CD4-positive, alpha-beta T cell treated with Interleukin-1 beta for 1 hour (primary cell): ENCODE results near the gene TRIP13.

Source experiments
- DNase-seq, 2 donors: peaks; one replicate each; pipeline ENCODE4 v3.0.0-alpha.2; 2020 to 2022

TRIP13 gene

GRCh38 chr5:956941-957747, 64.5 kb downstream of the TRIP13 start:
- DNase-seq: peak in 1 of 2 donors; percentile 7

GRCh38 chr5:957748-958485, 65.2 kb downstream of the TRIP13 start:
- no peak for DNase-seq

- DNase-seq: no peak
These were observed 66.3 kb downstream of the TRIP13 start for GRCh38 chr5:958701-959571.

- no peak for DNase-seq
These were observed 67.2 kb downstream of the TRIP13 start for GRCh38 chr5:959581-960531.

- DNase-seq: no peak
These were observed 67.9 kb downstream of the TRIP13 start for GRCh38 chr5:960551-960950.

- DNase-seq: no peak
These were observed 68.5 kb downstream of the TRIP13 start for GRCh38 chr5:961002-961710.

GRCh38 chr5:961711-962240, 69.1 kb downstream of the TRIP13 start:
- no peak for DNase-seq

GRCh38 chr5:962386-962785, 69.7 kb downstream of the TRIP13 start:
- no peak for DNase-seq

- DNase-seq: no peak
These were observed 70.1 kb downstream of the TRIP13 start for GRCh38 chr5:962801-963200.

- no peak for DNase-seq
These were observed 70.6 kb downstream of the TRIP13 start for GRCh38 chr5:963310-963672.

- peak; percentile 17 to 48 for DNase-seq
These were observed 71.2 kb downstream of the TRIP13 start for GRCh38 chr5:963673-964531.

- no peak for DNase-seq
These were observed 72.1 kb downstream of the TRIP13 start for GRCh38 chr5:964821-965220.

- DNase-seq: no peak
These were observed 73.1 kb downstream of the TRIP13 start for GRCh38 chr5:965604-966344.

GRCh38 chr5:966345-966710, 73.6 kb downstream of the TRIP13 start:
- no peak for DNase-seq

- no peak for DNase-seq
These were observed 74.3 kb downstream of the TRIP13 start for GRCh38 chr5:966941-967340.
